Left forelimb (tissue), 1 donor: ENCODE measurements around the gene TMEM50A.
"Not testable (repeated sequence)": the region's sequence is repeated elsewhere in the genome, so short reads cannot be mapped to it uniquely, and the experiment has no call there.

Experiments used
- DNase-seq: peaks from one replicate; pipeline ENCODE4 v3.0.0-alpha.2; 2018; ENCODE audit warnings: low spot score

TMEM50A gene

DNA sequence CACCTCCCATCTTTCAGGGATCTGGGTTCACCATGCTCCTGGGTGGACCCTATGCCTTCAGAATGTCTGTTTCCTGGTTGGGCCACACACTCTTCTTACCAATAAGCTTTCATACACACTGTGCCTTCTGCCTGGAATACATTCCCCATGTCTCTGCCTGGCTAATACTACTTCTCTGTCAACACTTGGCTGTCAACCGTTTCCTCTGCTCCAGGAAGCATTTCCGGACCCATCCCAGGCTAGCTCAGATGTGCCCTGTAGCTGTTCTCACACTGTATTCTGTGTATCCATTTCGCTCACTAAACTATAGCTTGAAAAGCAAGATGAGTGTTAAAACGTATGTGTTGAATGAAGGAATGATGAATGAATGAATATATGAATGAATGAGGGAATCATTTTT is 49.0 kb downstream of the TMEM50A start:
- DNase-seq, result not testable (repeated sequence)

DNA sequence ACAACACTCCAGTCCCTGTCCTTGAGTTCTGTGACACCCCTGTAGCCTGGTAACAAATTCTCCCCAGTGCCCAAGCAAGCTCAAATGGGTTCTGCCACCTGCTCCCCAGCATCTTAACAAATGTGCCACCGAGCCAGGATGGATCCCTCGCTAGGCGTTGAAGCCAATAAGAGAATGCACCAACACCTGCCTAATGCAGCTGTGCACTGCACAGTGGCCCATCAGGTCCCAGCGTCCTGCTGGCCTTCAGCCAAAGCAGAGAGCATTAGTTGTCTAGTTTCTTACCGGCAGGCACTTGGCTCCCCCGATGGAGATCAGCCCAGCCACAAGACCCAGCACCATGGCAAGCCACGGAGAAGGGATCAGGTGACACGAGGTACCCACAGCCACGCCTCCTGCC is 50.6 kb downstream of the TMEM50A start:
- not testable (repeated sequence) for DNase-seq

DNA sequence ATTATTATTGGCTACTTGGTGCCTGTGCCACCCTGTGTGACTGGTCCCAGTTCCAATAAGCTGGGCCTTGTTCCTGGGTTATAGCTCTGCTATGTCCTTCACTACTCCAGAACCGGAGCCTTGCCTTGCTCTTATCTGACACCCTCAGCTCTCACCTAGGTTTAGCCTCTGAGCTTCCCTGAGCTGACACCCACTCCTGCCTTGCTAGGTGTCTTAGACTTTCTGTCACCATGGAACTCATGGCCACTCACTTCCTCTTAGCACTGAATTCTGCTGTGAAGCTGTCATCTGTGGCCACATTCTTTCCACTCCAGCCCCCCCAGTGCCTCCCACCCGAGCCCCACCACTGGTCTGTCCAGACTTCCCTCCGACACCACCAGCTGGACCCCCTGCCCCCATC is 51.6 kb downstream of the TMEM50A start:
- not testable (repeated sequence) for DNase-seq

DNA sequence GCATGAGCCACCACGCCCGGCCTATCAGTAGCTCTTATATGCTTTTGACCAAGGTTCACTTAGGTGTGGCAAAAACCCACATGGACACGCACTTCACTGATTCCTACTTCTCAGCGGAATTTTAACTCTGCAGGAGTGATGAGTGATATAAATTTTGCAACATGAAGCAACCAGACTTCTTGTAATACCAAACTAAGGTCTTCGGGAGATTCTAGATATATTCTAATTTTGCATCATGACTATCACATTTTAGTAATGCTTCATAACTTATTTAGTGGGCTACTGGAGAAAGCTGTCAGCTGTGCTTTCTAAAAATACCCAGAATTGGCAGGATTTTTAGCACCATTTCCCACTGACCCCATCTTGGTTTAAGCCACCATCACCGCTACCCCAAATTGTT is 54.7 kb downstream of the TMEM50A start:
- DNase-seq, result no peak

DNA sequence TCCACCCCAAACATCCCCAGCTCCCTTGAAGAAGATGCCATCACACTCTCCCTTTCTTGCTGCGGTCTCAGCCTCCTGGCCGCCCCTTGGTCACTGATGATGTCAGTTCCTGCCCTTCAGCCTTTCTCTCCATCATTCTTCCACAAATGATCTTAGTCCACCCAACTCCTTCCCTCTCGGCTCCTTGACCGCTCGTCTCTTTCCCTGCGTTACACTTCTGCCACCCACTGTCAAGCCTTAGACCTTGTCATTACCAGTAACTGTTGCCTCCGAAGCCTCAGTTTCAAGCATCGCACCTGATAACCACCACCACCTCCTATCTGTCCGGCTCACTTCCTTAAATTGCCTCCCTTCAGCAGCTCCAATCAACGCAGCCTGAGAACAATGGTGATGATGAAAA is 59.4 kb downstream of the TMEM50A start:
- DNase-seq, result not testable (repeated sequence)

DNA sequence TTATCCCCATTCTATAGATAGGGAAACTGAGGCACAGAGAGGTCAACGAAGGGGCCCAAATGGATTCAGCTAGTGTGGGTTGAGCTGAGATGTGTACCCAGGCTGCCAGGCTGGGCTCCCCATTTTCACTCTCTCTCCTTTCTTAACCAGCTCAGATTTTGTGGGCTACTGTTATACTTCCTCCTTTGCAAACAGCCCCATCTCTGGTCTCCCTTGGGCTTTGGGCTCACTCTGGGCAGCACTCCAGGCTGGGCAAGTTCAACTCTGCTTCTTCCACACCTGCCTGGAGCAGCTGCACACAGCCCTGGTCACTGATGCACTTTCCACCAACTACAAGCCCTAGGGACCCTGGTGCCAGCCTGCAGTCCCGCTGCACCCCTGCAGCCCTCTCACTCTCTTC is 59.9 kb downstream of the TMEM50A start:
- not testable (repeated sequence) for DNase-seq

DNA sequence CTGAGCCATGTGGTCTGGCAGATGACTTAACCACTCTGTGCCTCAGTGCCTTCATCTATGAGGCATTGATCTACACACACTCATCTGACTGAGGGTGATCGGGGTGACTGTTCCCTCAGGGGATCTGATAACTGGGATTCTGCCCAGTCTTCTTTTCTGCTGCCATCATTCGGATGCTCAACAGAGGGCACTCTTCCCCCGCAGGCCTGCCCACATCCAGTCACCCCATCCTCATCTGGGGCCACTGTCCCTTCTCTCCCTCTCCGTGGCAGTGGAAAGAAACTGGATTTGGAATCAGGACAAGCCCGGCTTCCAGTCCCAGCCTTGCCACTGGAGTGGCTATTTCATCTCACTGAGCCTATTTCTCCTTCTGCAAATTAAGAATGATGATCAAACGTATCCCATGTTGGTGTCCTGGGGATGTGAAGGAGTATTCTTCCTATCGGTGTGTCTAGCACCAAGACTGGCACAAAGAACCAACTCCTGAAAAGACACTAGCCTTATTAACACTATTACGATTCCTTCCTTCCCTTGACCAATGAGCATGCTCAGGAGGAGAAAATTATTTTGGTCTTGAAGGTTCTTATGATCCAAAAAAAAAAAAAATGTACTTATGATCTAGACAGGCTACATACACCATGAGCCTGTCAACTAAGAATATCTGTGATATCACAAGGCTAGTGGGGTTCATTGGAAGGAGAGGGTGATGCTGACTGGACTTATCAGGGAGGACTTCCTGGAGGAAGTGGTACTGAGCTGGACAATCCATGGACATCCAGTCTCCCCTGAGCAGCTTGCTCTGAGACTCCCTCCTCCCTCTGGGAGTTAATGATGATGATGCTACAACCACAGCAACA is 65.0 kb downstream of the TMEM50A start:
- not testable (repeated sequence) for DNase-seq

DNA sequence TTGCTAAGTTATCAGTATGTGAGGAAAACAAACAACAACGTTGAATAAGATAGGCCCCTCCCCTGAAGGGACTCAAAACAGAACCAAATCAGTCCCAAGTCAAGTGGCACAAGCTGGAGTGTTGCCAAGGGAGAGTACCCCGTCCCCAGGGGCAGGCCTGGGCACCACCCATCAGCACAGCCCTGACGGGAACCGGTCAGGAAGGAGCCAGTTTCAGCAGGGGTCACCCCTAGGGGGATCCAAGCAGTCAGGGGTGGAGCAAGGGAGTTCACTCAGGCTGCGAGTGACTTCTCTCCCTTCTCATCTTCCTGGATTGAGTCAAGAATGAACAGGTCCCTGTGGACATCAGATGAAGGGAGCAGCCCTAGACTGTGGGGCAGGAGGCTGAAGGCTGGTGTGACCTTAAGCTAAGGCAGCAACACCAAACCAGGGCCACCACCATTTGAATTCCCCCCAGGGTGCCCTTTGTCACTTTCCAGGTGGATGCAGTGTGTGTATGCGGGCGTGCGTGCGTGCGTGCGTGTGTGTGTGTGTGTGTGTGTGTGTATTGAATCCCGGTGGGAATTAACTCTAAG is 67.7 kb downstream of the TMEM50A start:
- DNase-seq, result not testable (repeated sequence)

DNA sequence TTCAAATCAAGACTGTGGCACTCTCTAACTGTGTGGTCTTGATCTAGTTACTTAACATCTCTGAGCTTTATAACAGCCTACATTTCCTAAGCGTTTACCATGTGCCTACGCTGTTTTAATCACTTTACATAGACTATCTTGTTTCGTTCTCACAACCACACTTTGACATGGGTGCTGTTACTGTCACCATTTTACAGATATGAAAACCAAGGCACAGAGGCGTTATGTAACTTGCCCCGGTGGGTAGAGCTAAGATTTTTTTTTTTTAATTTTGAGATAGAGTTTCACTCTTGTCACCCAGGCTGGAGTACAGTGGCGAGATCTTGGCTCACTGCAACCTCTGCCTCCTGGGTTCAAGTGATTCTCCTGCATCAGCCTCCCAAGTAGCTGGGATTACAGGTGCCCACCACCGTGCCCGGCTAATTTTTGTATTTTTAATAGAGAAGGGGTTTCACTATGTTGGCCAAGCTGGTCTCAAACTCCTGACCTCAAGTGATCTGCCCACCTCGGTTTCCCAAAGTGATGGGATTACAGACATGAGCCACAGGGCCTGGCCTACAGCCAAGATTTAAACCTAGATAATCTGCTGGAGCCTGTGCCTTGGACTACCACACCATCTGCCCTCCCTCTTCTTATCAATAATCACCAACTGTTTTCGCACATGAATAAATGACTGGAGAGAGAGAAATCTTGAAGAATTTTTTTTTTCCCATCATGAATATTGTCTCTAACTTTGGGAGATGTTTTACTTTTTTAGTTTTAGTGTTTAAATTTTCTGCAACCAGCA is 71.7 kb downstream of the TMEM50A start:
- not testable (repeated sequence) for DNase-seq
